ENCODE measurements around the gene MMP8.

MMP8 gene

GRCh38 chr11:102662607-102663006, 62.1 kb downstream of the MMP8 start:
- H3K27me3 ChIP-seq (ENCODE audit: insufficient read depth, low read depth, severe bottlenecking): no peaks in the 10 kb centered on the region
- no peak for TF ChIP-seq CTCF (IDR thresholded peaks at IDR 0.05; ENCODE audit: low read depth, low read length)
- H3K36me3 ChIP-seq: no peaks in the 10 kb centered on the region
- no peak for DNase-seq
- no peaks in the 10 kb centered on the region for H3K9me3 ChIP-seq (ENCODE audit: severe bottlenecking)
- no peak overlapping the region for H3K27ac ChIP-seq
- no peak overlapping the region for H3K4me3 ChIP-seq (ENCODE audit: low read depth, low read length)

Data from WERI-Rb-1 (cell line).